Right lobe of liver (tissue), 4 donors: ENCODE data around the gene LPO.

ENCODE experiments used
- CTCF ChIP-seq, 4 donors: fragments of 200-600 bp in 3 of 4; fragments of 450-650 bp in 1 of 4; IDR thresholded peaks; one replicate each; pipeline versions ENCODE4 v1.5.1 to v1.8.0; 2016 to 2022; ENCODE audit warnings: antibody characterized with exemption in 4 of 4, mild to moderate bottlenecking in 2 of 4
- POLR2A ChIP-seq: fragments of 450-650 bp; IDR thresholded peaks from one replicate; pipeline ENCODE4 v1.6.1; 2017; ENCODE audit warnings: antibody characterized with exemption, mild to moderate bottlenecking
- donor health status: DM: no; HTN: no; CAD: no.
- donor health status: DM: no; HTN: no; CAD: no.
- donor health status: DM: no; HTN: yes; CAD: no.

DNA sequence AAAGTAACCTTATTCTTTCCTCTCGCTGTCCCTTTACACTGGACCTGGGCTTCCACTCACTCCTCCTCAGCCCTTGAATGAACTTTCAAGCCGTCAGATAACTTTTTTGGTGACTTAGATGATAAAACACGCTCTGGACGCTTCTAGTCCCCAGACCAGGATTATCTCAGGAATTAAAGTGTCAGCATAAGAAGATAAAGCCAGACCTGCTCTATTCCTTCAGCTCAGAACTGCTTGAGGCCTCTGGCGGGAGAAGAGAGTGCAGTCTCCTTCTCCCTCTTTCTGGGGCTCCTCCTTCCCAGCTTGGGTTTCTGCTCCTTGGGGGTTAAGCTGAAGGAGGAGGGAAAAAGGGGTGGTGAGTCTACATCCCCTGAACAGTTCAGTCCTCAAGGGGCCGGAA lies 6.6 kb downstream of the LPO start:
- TF ChIP-seq CTCF (IDR thresholded peaks at IDR 0.05) (no peak), POLR2A (no peak)
